ENCODE data around the gene AMIGO1.

AMIGO1 gene

DNA sequence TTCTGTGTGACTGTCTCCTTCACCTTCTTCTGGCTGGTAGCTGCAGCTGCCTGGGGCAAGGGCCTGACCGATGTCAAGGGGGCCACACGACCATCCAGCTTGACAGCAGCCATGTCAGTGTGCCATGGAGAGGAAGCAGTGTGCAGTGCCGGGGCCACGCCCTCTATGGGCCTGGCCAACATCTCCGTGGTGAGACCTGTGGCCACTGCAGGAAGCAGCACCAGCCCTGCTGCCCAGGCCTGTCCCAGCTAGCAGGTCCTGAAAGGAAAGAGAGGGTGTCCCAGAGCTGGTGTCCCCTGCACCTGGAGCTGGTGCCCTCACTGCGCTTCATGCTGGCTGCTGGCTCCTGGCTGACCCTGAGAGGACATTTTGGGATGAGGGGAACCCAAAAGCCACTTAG is 31.7 kb downstream of the AMIGO1 start:
- Histone ChIP-seq H4K20me1 (ENCODE audit: low read depth, low read length) (no peaks in the 10 kb centered on the region), H3K36me3 (ENCODE audit: low read length) (no peaks in the 10 kb centered on the region), H2AFZ (ENCODE audit: low read depth, low read length, severe bottlenecking) (no peak overlapping the region), H3F3A (ENCODE audit: insufficient read depth) (no peaks in the 10 kb centered on the region), H3K9ac (ENCODE audit: low read length) (no peak overlapping the region), H3K4me3 (ENCODE audit: insufficient read depth, low read length, poor library complexity, severe bottlenecking) (no peak overlapping the region), H3K79me2 (ENCODE audit: insufficient read depth, low read length) (no peaks in the 10 kb centered on the region), H3K4me2 (ENCODE audit: low read depth, low read length, poor library complexity, severe bottlenecking) (no peak overlapping the region), H3K27me3 (ENCODE audit: low read length) (no peaks in the 10 kb centered on the region), H3K9me2 (replicated peaks; ENCODE audit: insufficient read depth, low read length) (no peaks in the 10 kb centered on the region), H3K9me3 (ENCODE audit: insufficient read depth, low read length) (no peaks in the 10 kb centered on the region), H3K27ac (ENCODE audit: low read depth, low read length) (no peak overlapping the region)
- TF ChIP-seq, protein P1, sequence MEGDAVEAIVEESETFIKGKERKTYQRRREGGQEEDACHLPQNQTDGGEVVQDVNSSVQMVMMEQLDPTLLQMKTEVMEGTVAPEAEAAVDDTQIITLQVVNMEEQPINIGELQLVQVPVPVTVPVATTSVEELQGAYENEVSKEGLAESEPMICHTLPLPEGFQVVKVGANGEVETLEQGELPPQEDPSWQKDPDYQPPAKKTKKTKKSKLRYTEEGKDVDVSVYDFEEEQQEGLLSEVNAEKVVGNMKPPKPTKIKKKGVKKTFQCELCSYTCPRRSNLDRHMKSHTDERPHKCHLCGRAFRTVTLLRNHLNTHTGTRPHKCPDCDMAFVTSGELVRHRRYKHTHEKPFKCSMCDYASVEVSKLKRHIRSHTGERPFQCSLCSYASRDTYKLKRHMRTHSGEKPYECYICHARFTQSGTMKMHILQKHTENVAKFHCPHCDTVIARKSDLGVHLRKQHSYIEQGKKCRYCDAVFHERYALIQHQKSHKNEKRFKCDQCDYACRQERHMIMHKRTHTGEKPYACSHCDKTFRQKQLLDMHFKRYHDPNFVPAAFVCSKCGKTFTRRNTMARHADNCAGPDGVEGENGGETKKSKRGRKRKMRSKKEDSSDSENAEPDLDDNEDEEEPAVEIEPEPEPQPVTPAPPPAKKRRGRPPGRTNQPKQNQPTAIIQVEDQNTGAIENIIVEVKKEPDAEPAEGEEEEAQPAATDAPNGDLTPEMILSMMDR (IDR thresholded peaks at IDR 0.05; ENCODE audit: insufficient read depth, low read length, poor library complexity, severe bottlenecking), result no peak
- no peak for TF ChIP-seq EZH2phosphoT487 (conservative IDR thresholded peaks at IDR 0.05; ENCODE audit: low read length)

- no peaks in the 10 kb centered on the region for H3K9me3 ChIP-seq (ENCODE audit: insufficient read depth, low read length)
- no peak overlapping the region for H2AFZ ChIP-seq (ENCODE audit: low read depth, low read length, severe bottlenecking)
- H4K20me1 ChIP-seq (ENCODE audit: low read depth, low read length), result no peaks in the 10 kb centered on the region
- no peak overlapping the region for H3K9ac ChIP-seq (ENCODE audit: low read length)
- no peaks in the 10 kb centered on the region for H3K36me3 ChIP-seq (ENCODE audit: low read length)
- H3F3A ChIP-seq (ENCODE audit: insufficient read depth), result no peaks in the 10 kb centered on the region
- H3K9me2 ChIP-seq (replicated peaks; ENCODE audit: insufficient read depth, low read length), result no peaks in the 10 kb centered on the region
- H3K4me2 ChIP-seq (ENCODE audit: low read depth, low read length, poor library complexity, severe bottlenecking), result no peak overlapping the region
- TF ChIP-seq, protein P1 (IDR thresholded peaks at IDR 0.05; ENCODE audit: insufficient read depth, low read length, poor library complexity, severe bottlenecking), result no peak
- TF ChIP-seq EZH2phosphoT487 (conservative IDR thresholded peaks at IDR 0.05; ENCODE audit: low read length), result no peak
- no peaks in the 10 kb centered on the region for H3K27me3 ChIP-seq (ENCODE audit: low read length)
- no peak overlapping the region for H3K27ac ChIP-seq (ENCODE audit: low read depth, low read length)
- H3K4me3 ChIP-seq (ENCODE audit: insufficient read depth, low read length, poor library complexity, severe bottlenecking), result no peak overlapping the region
- no peaks in the 10 kb centered on the region for H3K79me2 ChIP-seq (ENCODE audit: insufficient read depth, low read length)
Measured at GRCh38 chr1:109476825-109477224, 32.7 kb downstream of the AMIGO1 start.

DNA sequence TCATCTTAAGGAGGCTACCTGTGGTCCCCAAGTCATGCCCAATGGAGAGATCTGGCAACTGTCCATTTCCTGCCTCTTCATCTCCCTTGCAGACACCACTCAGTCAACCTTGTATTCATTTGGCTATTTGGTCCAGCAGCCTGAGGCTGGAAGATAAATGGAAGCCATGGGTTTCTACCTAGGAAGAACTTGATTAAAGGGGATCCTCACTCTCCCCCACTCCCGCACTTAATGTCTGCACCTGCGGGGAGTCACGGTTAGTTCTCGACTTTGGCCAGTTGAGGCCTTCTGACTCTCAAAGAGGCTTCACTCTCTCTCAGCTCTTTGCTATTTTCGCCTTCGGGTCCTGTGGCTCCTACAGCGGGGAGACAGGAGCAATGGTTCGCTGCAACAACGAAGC is 34.3 kb downstream of the AMIGO1 start:
- no peak overlapping the region for H3K27ac ChIP-seq (ENCODE audit: low read depth, low read length)
- no peak overlapping the region for H3K4me2 ChIP-seq (ENCODE audit: low read depth, low read length, poor library complexity, severe bottlenecking)
- H3K9me2 ChIP-seq (replicated peaks; ENCODE audit: insufficient read depth, low read length), result no peaks in the 10 kb centered on the region
- no peak overlapping the region for H3K9ac ChIP-seq (ENCODE audit: low read length)
- H4K20me1 ChIP-seq (ENCODE audit: low read depth, low read length), result no peaks in the 10 kb centered on the region
- H3F3A ChIP-seq (ENCODE audit: insufficient read depth), result no peaks in the 10 kb centered on the region
- no peak overlapping the region for H2AFZ ChIP-seq (ENCODE audit: low read depth, low read length, severe bottlenecking)
- H3K27me3 ChIP-seq (ENCODE audit: low read length), result no peaks in the 10 kb centered on the region
- no peaks in the 10 kb centered on the region for H3K36me3 ChIP-seq (ENCODE audit: low read length)
- TF ChIP-seq, protein P1 (IDR thresholded peaks at IDR 0.05; ENCODE audit: insufficient read depth, low read length, poor library complexity, severe bottlenecking), result no peak
- TF ChIP-seq EZH2phosphoT487 (conservative IDR thresholded peaks at IDR 0.05; ENCODE audit: low read length), result no peak
- H3K79me2 ChIP-seq (ENCODE audit: insufficient read depth, low read length), result no peaks in the 10 kb centered on the region
- H3K9me3 ChIP-seq (ENCODE audit: insufficient read depth, low read length), result no peaks in the 10 kb centered on the region
- no peak overlapping the region for H3K4me3 ChIP-seq (ENCODE audit: insufficient read depth, low read length, poor library complexity, severe bottlenecking)
